ENCODE measurements around the gene RSPH10B2.
"Not testable (repeated sequence)": the region's sequence is repeated elsewhere in the genome, so short reads cannot be mapped to it uniquely, and the experiment has no call there.

The RSPH10B2 gene

GRCh38 chr7:6753964-6754363 is at the start of gene RSPH10B2:
Gene RSPH10B2, plus strand, starts transcription at chr7:6754103. Its CDS starts 3,575 bp downstream, at chr7:6757678.
- DNase-seq (ENCODE audit: low read depth), result not testable (repeated sequence)

GRCh38 chr7:6705959-6706665 is 47.8 kb upstream of the RSPH10B2 start:
- DNase-seq (ENCODE audit: low read depth), result peak; percentile 17

DNA sequence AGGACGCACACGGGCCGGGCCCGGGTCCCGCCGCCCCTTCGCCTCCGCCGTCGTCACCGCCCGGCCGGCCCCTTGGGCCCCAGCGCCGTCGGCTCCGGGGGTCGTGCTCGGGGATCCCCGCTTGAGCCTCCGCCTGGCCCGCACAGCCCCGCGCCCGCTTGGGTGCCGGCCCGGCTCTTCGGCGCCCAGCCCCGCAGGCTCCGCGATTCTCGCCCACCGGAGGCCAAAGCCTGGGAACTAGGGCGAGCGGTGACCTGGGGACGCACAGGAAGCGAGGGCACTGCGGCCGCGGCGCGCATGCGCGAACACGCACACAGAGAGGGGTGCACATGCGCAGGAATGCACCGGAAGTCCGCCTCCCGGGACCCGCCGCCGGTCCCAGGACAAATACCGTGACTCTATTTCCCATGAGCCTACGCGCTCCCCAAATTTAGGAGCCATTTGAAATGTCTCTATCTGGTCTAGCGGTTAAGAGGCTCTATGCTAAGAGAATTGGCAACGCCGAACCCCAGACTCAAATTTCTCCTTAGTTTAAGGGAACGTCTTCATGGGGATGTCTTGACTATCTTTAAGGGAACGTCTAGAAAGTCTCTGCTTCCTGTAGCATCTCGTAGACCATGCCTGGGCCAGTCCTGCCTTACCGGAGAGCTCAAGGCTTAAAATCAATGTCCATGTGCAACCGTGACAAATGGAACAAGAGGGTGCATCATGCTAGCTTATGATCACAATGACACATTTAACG is 47.1 kb upstream of the RSPH10B2 start, which contains the start of gene ZNF12:
ZNF12 (minus strand) TSS at position 282 of the 742 bp plus-strand sequence. CDS start 1,774 bp downstream, outside the sequence.
- peak; percentile 95 for DNase-seq (ENCODE audit: low read depth)

DNA sequence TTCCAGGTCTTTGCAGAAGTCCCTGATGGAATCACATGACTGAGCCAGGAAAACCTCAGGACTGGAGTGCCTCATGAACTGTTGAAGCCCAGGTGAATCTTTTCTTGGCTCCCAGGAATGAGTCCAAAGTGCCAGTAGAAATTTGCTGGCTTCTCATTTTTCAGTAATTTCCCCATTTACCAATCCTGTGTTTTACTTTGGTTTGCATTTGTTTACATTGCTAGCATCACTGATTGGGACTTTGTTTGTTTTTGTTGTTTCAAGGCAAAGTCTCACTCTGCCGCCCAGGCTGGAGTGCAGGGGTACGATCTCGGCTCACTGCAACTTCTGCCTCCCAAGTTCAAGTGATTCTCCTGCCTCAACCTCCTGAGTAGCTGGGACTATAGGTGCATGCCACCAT is 45.6 kb upstream of the RSPH10B2 start:
- DNase-seq (ENCODE audit: low read depth), result no peak

DNA sequence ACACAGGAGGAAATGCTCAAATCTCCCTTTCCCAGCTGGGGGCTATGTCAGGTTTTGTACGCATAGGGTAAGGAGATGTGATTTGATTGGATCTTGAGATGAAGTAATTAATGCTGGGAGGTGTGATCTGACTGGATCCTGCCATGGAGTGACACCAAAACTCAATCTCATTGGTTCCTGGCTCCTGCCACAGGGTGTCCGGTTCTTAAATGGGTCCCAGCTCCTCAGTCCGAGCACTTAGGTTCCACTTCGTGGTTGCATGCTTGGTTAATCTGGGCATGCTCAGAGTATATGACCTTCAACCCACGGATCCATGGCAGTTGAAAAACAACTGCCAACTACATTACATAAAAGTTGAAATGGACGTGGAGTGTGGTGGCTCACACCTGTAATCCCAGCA is 44.1 kb upstream of the RSPH10B2 start:
- no peak for DNase-seq (ENCODE audit: low read depth)

DNA sequence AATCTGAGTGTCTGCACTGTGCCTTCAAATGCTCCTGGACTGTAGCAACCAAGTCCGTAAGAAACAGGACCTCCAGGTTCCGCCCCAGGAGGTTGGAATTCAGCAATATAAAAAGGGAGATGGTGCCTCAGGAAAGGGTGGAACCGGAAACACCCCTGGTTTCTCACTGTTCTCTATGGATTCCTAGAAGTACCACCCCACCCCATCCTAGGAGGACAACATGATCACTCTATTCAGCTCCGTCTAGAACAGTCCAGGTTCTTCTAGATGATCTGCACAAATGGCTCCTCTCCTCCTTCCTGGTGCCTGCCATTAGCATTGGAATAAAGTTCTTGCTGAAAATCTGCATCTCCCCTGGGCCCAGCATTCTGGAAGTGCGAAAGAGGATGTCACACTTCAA is 39.5 kb upstream of the RSPH10B2 start:
- no peak for DNase-seq (ENCODE audit: low read depth)

- not testable (repeated sequence) for DNase-seq (ENCODE audit: low read depth)
These were observed 38.0 kb upstream of the RSPH10B2 start for GRCh38 chr7:6715898-6716297.

GRCh38 chr7:6718124-6718523 is 35.8 kb upstream of the RSPH10B2 start:
- DNase-seq (ENCODE audit: low read depth), result no peak

- DNase-seq (ENCODE audit: low read depth), result not testable (repeated sequence)
These were observed 29.6 kb upstream of the RSPH10B2 start for GRCh38 chr7:6724351-6724750.

GRCh38 chr7:6725003-6725402 is 28.9 kb upstream of the RSPH10B2 start:
- DNase-seq (ENCODE audit: low read depth), result no peak

DNA sequence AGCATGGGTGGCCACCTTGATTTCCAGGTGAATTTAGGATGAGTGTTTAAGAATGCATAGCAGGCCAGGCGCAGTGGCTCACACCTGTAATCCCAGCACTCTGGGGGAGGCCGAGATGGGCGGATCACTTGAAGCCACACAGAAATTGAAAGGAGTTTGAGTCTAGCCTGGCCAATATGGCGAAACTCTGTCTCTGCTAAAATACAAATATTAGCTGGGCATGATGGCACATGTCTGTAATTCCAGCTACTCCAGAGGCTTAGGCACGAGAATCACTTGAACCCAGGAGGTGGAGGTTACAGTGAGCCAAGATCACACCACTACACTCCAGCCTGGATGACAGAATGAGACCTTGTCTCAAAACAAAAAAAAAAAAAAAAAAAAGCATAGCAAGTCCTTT is 27.6 kb upstream of the RSPH10B2 start:
- DNase-seq (ENCODE audit: low read depth), result not testable (repeated sequence)

- DNase-seq (ENCODE audit: low read depth), result no peak
These were observed 26.2 kb upstream of the RSPH10B2 start for GRCh38 chr7:6727663-6728062.

GRCh38 chr7:6728893-6729491 is 24.9 kb upstream of the RSPH10B2 start:
- DNase-seq (ENCODE audit: low read depth), result not testable (repeated sequence)

DNA sequence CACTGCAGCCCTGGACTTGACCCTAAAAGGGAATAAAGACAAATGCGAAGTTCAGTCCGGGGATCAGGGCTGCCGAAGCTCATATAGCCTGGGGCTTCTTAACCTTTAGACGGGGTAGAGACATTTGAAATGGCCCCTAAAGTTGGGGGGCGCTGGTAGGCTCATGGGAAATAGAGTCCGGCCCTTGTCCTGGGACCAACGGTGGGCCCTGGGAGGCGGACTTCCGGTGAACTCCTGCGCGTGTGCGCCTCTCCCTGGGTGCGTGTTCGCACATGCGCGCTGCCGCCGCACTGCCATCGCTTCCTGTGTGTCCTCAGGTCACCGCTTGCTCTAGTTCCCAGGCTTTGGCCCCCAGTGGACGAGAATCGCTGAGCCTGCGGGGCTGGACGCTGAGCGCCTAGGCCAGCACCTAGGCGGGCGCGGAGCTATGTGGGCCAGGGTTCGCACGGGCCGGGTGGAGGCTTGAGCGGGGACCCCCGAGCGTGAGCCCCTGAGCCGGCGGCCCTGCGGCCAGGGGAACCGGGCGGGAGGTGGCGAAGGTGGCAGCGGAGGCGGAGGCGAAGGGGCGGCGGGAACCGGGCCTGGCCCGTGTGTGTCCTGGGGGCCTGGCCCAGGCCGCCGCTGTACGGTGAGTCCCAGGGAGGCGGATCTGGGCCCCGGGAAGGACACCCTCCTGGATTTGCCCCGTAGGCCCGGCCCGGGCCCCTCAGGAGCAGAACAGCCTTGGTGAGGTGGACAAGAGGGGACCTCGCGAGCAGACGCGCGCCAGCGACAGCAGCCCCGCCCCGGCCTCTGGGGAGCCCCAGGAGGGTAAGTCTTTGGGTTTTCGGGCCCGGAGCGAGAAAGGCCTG is 24.2 kb upstream of the RSPH10B2 start:
- DNase-seq (ENCODE audit: low read depth), result peak; percentile 80

GRCh38 chr7:6730343-6730633 is 23.6 kb upstream of the RSPH10B2 start:
- DNase-seq (ENCODE audit: low read depth), result no peak

DNA sequence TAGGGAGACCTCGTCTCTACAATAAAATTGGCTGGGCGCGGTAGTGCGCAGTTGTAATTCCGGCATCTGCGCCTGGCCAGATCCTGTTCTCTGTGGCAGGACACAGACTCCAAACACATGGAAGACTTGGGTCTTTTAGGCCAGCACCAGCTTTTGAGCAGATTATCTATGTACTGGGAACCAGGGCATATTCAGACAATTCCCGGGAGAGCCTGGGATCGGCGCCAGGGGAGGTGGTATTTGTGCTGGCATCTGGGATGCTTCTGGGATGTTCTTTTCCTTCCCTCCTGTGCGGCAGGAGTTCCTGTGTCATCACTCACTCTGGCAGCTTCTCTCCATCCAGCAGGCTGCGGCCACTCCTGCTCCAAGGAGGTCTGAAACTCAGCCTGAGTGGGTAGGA is 15.5 kb upstream of the RSPH10B2 start:
- DNase-seq (ENCODE audit: low read depth), result not testable (repeated sequence)

- DNase-seq (ENCODE audit: low read depth), result not testable (repeated sequence)
These were observed 9.3 kb upstream of the RSPH10B2 start for GRCh38 chr7:6744410-6745100.

GRCh38 chr7:6749335-6749734 is 4.6 kb upstream of the RSPH10B2 start:
- not testable (repeated sequence) for DNase-seq (ENCODE audit: low read depth)

DNA sequence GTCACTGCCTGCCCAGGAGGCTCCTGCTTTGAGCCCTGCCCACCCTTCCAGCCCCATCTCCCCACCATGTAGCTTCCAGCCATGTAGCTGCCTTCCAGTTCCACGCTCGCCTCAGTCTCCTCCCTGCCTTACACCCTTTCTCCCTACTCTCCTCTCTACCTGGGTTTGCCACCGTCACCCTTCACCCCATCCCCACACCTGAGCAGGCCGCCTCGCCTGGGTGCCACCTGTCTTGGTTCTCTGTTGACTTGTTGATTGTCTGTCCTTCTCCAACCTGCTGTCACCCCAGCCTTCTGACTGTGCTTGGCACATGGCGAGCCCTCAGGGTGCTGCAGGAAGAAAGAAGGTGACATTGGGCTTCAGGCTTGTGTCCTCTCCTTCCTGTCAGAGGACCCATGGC is 3.7 kb upstream of the RSPH10B2 start:
- not testable (repeated sequence) for DNase-seq (ENCODE audit: low read depth)

GRCh38 chr7:6761186-6761585 is 7.3 kb downstream of the RSPH10B2 start:
- DNase-seq (ENCODE audit: low read depth), result not testable (repeated sequence)

- not testable (repeated sequence) for DNase-seq (ENCODE audit: low read depth)
These were observed 27.7 kb downstream of the RSPH10B2 start for GRCh38 chr7:6781581-6781980.
